GM12892 (cell line): Measurements from ENCODE around the gene CADM3.

ENCODE experiments used
- POLR2A ChIP-seq: IDR thresholded peaks from 2 replicates; pipeline ENCODE4 v1.6.1; 2011; ENCODE audit warnings: low read depth, low read length, control low read depth
- POLR2AphosphoS5 ChIP-seq: IDR thresholded peaks from 2 replicates; pipeline ENCODE4 v1.6.1; 2011; ENCODE audit warnings: low read depth, low read length, control low read depth

- TF ChIP-seq POLR2AphosphoS5 (no peak), POLR2A (no peak)
Observed at GRCh38 chr1:159190441-159190840, 19.0 kb downstream of the CADM3 start.
